GM21717 (cell line): Measurements from ENCODE around the gene C2orf42.
"Not testable (repeated sequence)": the region's sequence is repeated elsewhere in the genome, so short reads cannot be mapped to it uniquely, and the experiment has no call there.

ENCODE experiments used
- ATAC-seq: cut with Tn5 transposase; IDR thresholded peaks from one replicate; pipeline ENCODE4 v1.9.1; 2021; ENCODE audit warnings: mild to moderate bottlenecking, moderate library complexity; ENCODE audit not compliant: unreplicated experiment

C2orf42 gene

DNA sequence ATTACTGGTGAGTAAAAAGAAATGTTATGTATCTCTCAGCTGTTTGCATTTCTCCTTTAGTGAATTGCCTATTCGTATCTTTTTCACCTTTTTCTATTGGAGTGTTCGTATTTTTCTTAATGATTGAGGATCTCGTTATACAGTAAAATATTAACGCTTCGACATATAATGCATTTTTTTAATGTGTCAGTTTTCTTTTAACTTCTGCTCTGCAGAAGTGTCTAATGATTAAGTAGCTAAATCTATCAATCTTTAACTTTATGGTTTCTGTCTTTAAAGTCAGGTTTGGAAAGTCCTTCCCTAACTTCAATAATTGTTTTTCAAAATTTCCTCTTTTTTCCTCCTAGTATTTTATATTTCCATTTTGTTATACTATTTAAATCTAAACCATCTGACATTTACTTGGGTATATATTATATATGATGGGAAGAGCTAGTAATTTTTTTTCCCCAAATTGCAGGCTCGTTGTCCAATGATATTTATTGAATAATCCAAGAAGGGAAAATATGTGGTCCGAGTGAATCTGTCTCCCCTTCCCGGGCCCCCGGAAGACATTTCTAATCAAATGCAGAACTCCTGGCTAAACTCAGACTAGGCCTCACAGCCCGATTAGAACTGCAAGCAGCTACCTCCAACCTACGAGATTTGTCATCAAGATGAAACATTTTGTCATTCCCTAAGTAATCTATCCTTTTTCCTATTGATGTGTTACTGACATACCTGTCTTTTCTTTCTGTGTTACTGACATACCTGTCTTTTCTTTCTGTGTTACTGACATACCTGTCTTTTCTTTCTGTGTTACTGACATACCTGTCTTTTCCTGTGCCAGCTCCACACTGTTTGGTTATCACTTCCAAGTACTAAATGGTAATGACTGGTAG, 86.3 kb downstream of the C2orf42 start:
- ATAC-seq: no peak

GRCh38 chr2:70103531-70104061, 87.2 kb downstream of the C2orf42 start:
- no peak for ATAC-seq

DNA sequence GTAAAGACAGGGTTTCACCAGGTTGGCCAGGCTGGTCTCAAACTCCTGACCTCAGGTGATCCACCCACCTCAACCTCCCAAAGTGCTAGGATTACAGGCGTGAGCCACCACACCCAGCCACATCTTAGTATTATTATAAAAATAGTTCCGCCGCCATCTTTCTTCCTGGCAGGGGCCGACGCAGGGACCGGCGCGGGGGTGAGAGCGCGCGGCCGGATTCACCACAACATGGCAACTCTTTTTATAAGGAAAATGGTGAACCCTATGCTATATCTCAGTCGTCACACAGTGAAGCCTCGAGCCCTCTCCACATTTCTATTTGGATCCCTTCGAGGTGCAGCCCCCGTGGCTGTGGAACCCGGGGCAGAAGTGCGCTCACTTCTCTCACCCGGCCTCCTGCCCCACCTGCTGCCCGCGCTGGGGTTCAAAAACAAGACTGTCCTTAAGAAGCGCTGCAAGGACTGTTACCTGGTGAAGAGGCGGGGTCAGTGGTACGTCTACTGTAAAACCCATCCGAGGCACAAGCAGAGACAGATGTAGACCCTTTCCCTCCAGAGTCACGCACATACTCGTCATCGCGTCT, 88.4 kb downstream of the C2orf42 start:
- ATAC-seq: not testable (repeated sequence)

DNA sequence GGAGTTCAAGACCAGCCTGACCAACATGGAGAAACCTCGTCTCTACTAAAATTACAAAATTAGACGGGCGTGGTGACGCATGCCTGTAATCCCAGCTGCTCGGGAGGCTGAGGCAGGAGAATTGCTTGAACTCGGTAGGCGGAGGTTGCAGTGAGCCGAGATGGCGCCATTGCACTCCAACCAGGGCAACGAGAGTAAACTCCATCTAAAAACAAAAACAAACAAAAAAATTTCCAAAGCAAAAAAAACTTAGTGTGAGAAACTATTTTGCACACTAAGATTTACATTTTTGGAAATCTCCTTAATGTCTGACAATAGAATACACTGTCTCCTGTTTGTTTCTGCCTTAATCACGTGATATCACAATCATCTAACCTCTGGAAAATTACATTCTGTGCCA, 89.1 kb downstream of the C2orf42 start:
- ATAC-seq: not testable (repeated sequence)

GRCh38 chr2:70101174-70101573, 89.6 kb downstream of the C2orf42 start:
- no peak for ATAC-seq
